ENCODE results near the gene SYNDIG1. TPM values are rescaled to one million over a fixed set of nuclear protein-coding genes. Genes with fewer than 3 reads are reported as not detected.

Gene SYNDIG1
- total and polyA plus RNA-seq, 2 of the 4 experiments (the other 2 are of a cell fraction) = not detected

DNA sequence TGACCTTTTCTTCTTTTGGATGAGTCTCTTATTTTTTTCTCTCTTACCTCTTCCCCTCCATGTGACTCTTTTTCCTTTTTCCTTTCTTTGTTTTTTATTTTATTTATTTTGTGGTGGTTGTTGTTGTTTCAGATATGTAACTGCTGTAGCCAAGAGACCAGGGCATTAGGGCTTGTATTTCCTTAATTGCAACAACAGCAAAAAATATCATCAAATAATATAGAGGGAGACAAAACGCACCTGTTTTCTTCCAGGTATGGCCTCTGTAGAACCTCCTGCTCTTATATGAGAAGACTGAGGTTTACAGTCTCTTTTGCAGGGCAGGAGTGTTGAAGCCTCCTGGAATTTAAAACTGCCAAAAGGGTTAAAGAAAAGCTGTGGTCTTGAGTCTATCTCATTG is 149.3 kb downstream of the SYNDIG1 start:
- Histone ChIP-seq H4K20me1 (ENCODE audit: insufficient read depth, low read length) (no peaks in the 10 kb centered on the region), H2AK5ac (ENCODE audit: low read depth, low read length) (no peak overlapping the region), H3K4ac (ENCODE audit: low read depth, low read length) (no peak overlapping the region), H3K23ac (ENCODE audit: low read depth, low read length) (no peak overlapping the region), H3K9me3 (ENCODE audit: control insufficient read depth, insufficient read depth, low read length) (no peaks in the 10 kb centered on the region), H3K27ac (ENCODE audit: insufficient read depth, low read length) (no peak overlapping the region), H4K8ac (ENCODE audit: low read depth in 2 of 2, low read length in 2 of 2) (no peak overlapping the region), H2BK5ac (ENCODE audit: low read depth, low read length, poor library complexity, severe bottlenecking) (no peak overlapping the region), H2AFZ (replicated peaks; ENCODE audit: low read length, poor library complexity) (no peak overlapping the region), H4K5ac (ENCODE audit: low read depth, low read length) (no peak overlapping the region), H3K18ac (ENCODE audit: low read depth, low read length) (no peak overlapping the region), H2BK15ac (ENCODE audit: low read depth, low read length) (no peak overlapping the region), H3K9me1 (ENCODE audit: insufficient read depth, low read length) (no peaks in the 10 kb centered on the region), H3K4me2 (ENCODE audit: low read depth, low read length) (no peak overlapping the region), H3K14ac (replicated peaks; ENCODE audit: low read depth, low read length) (no peak overlapping the region), H3K9ac (ENCODE audit: low read depth, low read length) (no peak overlapping the region), H4K91ac (ENCODE audit: insufficient read depth, low read depth, low read length) (no peak overlapping the region), H2AK9ac (replicated peaks; ENCODE audit: low read depth, low read length, poor library complexity) (no peak overlapping the region), H3K36me3 (ENCODE audit: control insufficient read depth, insufficient read depth, low read length) (no peaks in the 10 kb centered on the region), H3K56ac (ENCODE audit: extremely low read depth, insufficient read depth, low read length) (no peak overlapping the region), H3K4me1 (ENCODE audit: control insufficient read depth, insufficient read depth, low read length) (no peaks in the 10 kb centered on the region), H3K27me3 (ENCODE audit: control insufficient read depth, insufficient read depth, low read length) (peaks cover 28% of the 10 kb centered on the region), H3K79me1 (ENCODE audit: low read depth in 1 of 2, low read length in 2 of 2) (no peaks in the 10 kb centered on the region), H2BK120ac (ENCODE audit: low read depth, low read length) (no peak overlapping the region), H3K4me3 (ENCODE audit: insufficient read depth, low read depth, low read length) (no peak overlapping the region), H2BK20ac (ENCODE audit: low read depth, low read length) (no peak overlapping the region)
- in situ Hi-C loops (cut with MboI; ENCODE audit: low sequenced_read_pairs) = no loop called here
- ATAC-seq (ENCODE audit: low read depth) = no peak
- intact Hi-C loops (cut with micrococcal nuclease) = no loop called here
- no TSS peak for BruUV-seq (replicated peaks)
- no peak for TF ChIP-seq NFE2L2 (IDR thresholded peaks at IDR 0.05; ENCODE audit: low read depth, low read length)
- no peak for TF ChIP-seq POLR2A (IDR thresholded peaks at IDR 0.05; ENCODE audit: low read depth, low read length)
- no peak for TF ChIP-seq MAZ (IDR thresholded peaks at IDR 0.05; ENCODE audit: borderline replicate concordance, low read depth, low read length)
- no peak for TF ChIP-seq BHLHE40 (IDR thresholded peaks at IDR 0.05; ENCODE audit: low read depth, low read length)
- TF ChIP-seq, protein P1, sequence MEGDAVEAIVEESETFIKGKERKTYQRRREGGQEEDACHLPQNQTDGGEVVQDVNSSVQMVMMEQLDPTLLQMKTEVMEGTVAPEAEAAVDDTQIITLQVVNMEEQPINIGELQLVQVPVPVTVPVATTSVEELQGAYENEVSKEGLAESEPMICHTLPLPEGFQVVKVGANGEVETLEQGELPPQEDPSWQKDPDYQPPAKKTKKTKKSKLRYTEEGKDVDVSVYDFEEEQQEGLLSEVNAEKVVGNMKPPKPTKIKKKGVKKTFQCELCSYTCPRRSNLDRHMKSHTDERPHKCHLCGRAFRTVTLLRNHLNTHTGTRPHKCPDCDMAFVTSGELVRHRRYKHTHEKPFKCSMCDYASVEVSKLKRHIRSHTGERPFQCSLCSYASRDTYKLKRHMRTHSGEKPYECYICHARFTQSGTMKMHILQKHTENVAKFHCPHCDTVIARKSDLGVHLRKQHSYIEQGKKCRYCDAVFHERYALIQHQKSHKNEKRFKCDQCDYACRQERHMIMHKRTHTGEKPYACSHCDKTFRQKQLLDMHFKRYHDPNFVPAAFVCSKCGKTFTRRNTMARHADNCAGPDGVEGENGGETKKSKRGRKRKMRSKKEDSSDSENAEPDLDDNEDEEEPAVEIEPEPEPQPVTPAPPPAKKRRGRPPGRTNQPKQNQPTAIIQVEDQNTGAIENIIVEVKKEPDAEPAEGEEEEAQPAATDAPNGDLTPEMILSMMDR (conservative IDR thresholded peaks at IDR 0.05; ENCODE audit: low read depth, low read length) = no peak
- TF ChIP-seq RFX5 (IDR thresholded peaks at IDR 0.05; ENCODE audit: low read depth, low read length) = no peak
- TF ChIP-seq CHD1 (IDR thresholded peaks at IDR 0.05; ENCODE audit: low read depth, low read length) = no peak
- no peak for TF ChIP-seq MAFK (IDR thresholded peaks at IDR 0.05; ENCODE audit: low read depth, low read length)
- no peak for TF ChIP-seq CEBPB (IDR thresholded peaks at IDR 0.05; ENCODE audit: low read depth, low read length)
- no peak for TF ChIP-seq RCOR1 (IDR thresholded peaks at IDR 0.05; ENCODE audit: insufficient replicate concordance, low read length)
- no peak for TF ChIP-seq MXI1 (IDR thresholded peaks at IDR 0.05; ENCODE audit: borderline replicate concordance, low read depth, low read length)
- TF ChIP-seq RAD21 (IDR thresholded peaks at IDR 0.05; ENCODE audit: low read length) = no peak
- TF ChIP-seq, protein P2, sequence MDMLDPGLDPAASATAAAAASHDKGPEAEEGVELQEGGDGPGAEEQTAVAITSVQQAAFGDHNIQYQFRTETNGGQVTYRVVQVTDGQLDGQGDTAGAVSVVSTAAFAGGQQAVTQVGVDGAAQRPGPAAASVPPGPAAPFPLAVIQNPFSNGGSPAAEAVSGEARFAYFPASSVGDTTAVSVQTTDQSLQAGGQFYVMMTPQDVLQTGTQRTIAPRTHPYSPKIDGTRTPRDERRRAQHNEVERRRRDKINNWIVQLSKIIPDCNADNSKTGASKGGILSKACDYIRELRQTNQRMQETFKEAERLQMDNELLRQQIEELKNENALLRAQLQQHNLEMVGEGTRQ (IDR thresholded peaks at IDR 0.05; ENCODE audit: low read depth, low read length) = no peak
- TF ChIP-seq SMC3 (IDR thresholded peaks at IDR 0.05; ENCODE audit: low read depth, low read length) = no peak
- TF ChIP-seq, protein P3, sequence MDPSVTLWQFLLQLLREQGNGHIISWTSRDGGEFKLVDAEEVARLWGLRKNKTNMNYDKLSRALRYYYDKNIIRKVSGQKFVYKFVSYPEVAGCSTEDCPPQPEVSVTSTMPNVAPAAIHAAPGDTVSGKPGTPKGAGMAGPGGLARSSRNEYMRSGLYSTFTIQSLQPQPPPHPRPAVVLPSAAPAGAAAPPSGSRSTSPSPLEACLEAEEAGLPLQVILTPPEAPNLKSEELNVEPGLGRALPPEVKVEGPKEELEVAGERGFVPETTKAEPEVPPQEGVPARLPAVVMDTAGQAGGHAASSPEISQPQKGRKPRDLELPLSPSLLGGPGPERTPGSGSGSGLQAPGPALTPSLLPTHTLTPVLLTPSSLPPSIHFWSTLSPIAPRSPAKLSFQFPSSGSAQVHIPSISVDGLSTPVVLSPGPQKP (IDR thresholded peaks at IDR 0.05; ENCODE audit: borderline replicate concordance, low read depth, low read length) = no peak
- TF ChIP-seq FOS (IDR thresholded peaks at IDR 0.05; ENCODE audit: low read depth, low read length) = no peak
- no CpG with 5 or more reads among the region's 1 CpG for WGBS, 2 experiments (ENCODE audit: extremely low coverage in 2 of 2, insufficient read length in 1 of 2)
- ChIA-PET CTCF (no interaction called here), POLR2A (ENCODE audit: unreplicated experiment) (no interaction called here)
- no peak for DNase-seq
- dilution Hi-C loops (cut with HindIII; ENCODE audit: low sequenced_read_pairs, unreplicated experiment) = no loop called here

Measured in IMR-90 (cell line).